Activated T-helper 1 cell treated with anti-CD3 and anti-CD28 coated beads, Interleukin-12 subunit alpha, Interleukin-12 subunit beta, Interleukin-2, Interleukin-4 antibody, amounts not matched to agents 30 ng/mL and 10 ng/mL and 1 ng/mL, durations not matched to agents 14 hours and 24 hours and 36 hours (primary cell): Measurements from ENCODE around the gene GALNT9. TPM values are rescaled to one million over a fixed set of nuclear protein-coding genes. Genes with fewer than 3 reads are reported as not detected.

ENCODE experiments used
- DNase-seq: peaks from one replicate; pipeline ENCODE4 v3.0.0; 2021; ENCODE audit warnings: low spot score
- H3K27ac Mint-ChIP-seq: one replicate; pipeline ENCODE4 v1.8.0; 2021; ENCODE audit warnings: mild to moderate bottlenecking, mixed read lengths
- H3K27me3 Mint-ChIP-seq: one replicate; pipeline ENCODE4 v1.8.0; 2022; ENCODE audit warnings: mild to moderate bottlenecking, moderate library complexity, mixed read lengths; ENCODE audit not compliant: insufficient read depth
- H3K36me3 Mint-ChIP-seq: one replicate; pipeline ENCODE4 v1.8.0; 2021; ENCODE audit warnings: low read depth, mixed read lengths
- H3K4me1 Mint-ChIP-seq: one replicate; pipeline ENCODE4 v1.8.0; 2021; ENCODE audit warnings: low read depth, mixed read lengths
- H3K4me3 Mint-ChIP-seq: one replicate; pipeline ENCODE4 v1.8.0; 2021; ENCODE audit warnings: mild to moderate bottlenecking, moderate library complexity, mixed read lengths
- H3K9me3 Mint-ChIP-seq: one replicate; pipeline ENCODE4 v1.8.0; 2021; ENCODE audit warnings: mixed read lengths
- intact Hi-C: fragments of 100-400 bp; cut with micrococcal nuclease; formaldehyde crosslinking; loops from one replicate; pipeline ENCODE4 v1.15.1; 2024
- total RNA-seq: library from RNA; stranded (reverse); gene quantifications from 2 replicates; pipeline ENCODE4 v1.2.3, GENCODE V29; 2022

Gene GALNT9
- total RNA-seq, 1 donor from 2014 or later = not detected

DNA sequence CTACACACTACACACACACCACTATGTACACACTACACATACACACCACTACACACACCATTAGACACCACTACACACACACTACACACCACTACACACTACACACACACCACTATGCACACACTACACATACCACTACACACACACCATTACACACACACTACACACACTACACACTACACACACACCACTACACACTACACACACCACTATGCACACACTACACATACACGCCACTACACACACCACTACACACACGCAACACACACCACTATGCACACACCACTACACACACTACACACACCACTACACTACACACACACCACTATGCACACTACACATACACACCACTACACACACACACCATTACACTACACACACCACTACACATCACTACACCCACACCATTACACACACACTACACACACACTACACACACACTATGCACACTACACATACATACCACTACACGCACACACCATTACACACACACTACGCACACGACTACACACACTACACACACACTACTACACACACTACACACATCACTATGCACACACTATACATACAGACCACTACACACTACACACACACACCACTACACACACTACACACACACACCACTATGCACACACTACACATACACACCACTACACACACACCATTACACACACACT is 171.5 kb downstream of the GALNT9 start:
- no peaks in the 10 kb centered on the region for H3K4me1 Mint-ChIP-seq

DNA sequence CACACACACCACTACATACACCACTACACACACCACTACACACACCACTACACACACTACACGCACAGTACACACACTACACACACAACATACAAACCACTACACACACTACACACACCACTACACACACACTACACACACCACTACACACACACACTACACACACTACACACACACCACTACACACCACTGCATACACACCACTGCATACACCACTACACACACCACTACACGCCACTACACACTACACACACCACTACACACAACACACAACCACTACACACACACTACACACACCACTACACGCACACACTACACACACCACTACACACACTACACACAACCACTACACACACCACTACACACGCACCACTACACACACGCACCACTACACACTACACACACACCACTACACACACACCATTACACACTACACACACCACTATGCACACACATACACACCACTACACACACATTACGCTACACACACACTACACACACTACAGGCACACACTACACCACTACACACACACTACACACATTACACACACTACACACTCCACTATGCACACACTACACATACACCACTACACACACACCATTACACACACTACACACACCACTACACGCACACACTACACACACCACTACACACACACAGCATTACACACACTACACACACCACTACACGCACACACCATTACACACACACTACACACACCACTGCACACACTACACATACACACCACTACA is 172.6 kb downstream of the GALNT9 start:
- no peak overlapping the region for H3K27ac Mint-ChIP-seq
- H3K36me3 Mint-ChIP-seq = peaks cover 2% of the 10 kb centered on the region
- no peak overlapping the region for H3K4me3 Mint-ChIP-seq
- H3K27me3 Mint-ChIP-seq = peaks cover 1% of the 10 kb centered on the region
- intact Hi-C loops = no loop called here
- H3K9me3 Mint-ChIP-seq = no peaks in the 10 kb centered on the region
- H3K4me1 Mint-ChIP-seq = no peaks in the 10 kb centered on the region
- no peak for DNase-seq

More for the DNA sequence above, 171.5 kb downstream of the GALNT9 start:
- no peak for DNase-seq
- Mint-ChIP-seq H3K9me3 (no peaks in the 10 kb centered on the region), H3K4me3 (no peak overlapping the region), H3K27ac (no peak overlapping the region), H3K36me3 (peaks cover 2% of the 10 kb centered on the region), H3K27me3 (peaks cover 1% of the 10 kb centered on the region)
- intact Hi-C loops = no loop called here

DNA sequence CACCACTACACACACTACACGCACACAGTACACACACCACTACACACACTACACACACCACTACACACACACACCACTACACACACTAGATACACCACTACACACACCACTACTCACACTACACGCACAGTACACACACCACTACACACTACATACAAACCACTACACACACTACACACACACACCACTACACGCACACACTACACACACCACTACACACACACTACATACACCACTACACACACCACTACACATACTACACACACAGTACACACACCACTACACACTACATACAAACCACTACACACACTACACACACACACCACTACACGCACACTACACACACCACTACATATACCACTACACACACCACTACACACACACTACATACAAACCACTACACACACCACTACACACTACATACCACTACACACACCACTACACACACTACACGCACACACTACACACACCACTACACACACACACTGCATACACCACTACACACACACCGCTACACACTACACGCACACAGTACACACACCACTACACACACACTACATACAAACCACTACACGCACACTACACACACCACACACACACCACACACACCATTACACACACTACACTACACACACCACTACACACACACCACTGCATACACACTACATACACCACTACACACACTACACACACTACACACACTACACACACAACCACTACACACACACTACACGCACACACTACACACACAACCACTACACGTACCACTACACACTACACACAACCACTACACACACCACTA is 173.4 kb downstream of the GALNT9 start:
- no peak for DNase-seq
- Mint-ChIP-seq H3K27me3 (peaks cover 1% of the 10 kb centered on the region), H3K4me1 (no peaks in the 10 kb centered on the region), H3K4me3 (no peak overlapping the region), H3K27ac (no peak overlapping the region), H3K9me3 (no peaks in the 10 kb centered on the region), H3K36me3 (peaks cover 2% of the 10 kb centered on the region)
- intact Hi-C loops = loop anchor here (2.0 kb wide), 1 partner anchor 459 kb away; no protein-coding TSS in a partner anchor

DNA sequence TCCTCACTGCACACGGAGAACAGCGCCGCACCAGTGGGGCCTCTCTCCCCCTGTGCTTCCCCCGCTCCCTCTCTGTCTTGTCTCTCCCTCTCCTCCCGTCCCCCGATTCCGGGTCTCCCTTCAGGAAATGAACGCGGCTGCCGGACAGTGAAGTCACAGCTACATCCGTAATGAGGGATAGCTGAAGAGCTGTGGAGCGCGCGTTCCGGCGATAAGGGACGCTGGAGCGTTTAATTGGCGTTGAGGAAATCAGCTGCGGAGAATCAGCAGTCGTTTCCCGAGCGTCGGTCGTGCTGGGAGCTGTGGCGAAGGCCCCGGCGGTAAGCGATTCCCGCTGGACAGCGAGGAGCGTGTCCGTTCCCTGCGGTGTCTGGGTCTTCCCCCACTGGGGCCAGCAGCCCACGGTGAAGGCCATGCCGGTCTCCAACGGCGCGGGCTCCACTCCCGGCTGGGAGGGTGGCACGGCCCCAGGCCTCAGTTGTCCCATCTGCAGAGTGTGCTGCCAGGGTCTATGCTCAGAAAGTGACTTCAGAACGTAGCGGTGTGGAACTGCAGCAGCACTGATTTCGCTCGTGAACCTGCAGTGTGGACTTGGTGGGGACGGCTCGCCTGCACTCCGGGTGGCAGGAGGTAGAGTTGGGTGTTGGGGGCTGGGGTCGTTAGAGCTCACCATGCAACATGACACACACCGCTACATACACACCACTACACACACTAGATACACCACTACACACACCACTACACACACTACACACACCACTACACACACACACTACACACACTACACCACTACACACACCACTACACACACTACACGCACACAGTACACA is 174.2 kb downstream of the GALNT9 start:
- Mint-ChIP-seq H3K4me3 (no peak overlapping the region), H3K4me1 (no peaks in the 10 kb centered on the region), H3K36me3 (peaks cover 2% of the 10 kb centered on the region), H3K27ac (no peak overlapping the region), H3K9me3 (no peaks in the 10 kb centered on the region), H3K27me3 (peaks cover under 1% of the 10 kb centered on the region)
- DNase-seq = no peak
- intact Hi-C loops = loop anchor here (1.0 to 2.0 kb wide), 3 partner anchors 64 to 460 kb away; no protein-coding TSS in a partner anchor

DNA sequence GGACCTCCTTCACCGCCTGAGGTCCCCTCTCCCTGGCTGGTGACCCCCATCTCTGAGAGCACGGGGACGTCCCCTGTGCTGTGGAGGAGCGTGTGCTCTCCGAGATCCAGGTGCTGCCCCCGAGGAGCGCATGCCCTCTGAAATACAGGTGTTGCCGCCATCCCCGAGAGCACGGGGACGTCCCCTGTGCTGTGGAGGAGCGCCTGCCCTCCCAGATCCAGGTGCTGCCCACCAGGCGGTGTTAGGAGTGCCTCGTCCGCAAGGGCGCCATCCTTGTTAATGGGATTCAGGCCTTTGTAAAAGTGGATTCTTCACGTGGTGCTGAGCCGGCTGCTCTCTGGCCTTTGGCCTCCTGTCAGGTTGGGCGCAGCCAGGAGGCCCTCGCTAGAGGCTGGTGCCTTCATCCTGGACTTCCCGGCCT is 175.0 kb downstream of the GALNT9 start:
- Mint-ChIP-seq H3K27me3 (no peaks in the 10 kb centered on the region), H3K27ac (no peak overlapping the region), H3K9me3 (no peaks in the 10 kb centered on the region), H3K4me1 (no peaks in the 10 kb centered on the region), H3K4me3 (no peak overlapping the region), H3K36me3 (no peaks in the 10 kb centered on the region)
- intact Hi-C loops = loop anchor here (1.0 to 2.0 kb wide), 3 partner anchors 65 to 460 kb away; no protein-coding TSS in a partner anchor
- no peak for DNase-seq

DNA sequence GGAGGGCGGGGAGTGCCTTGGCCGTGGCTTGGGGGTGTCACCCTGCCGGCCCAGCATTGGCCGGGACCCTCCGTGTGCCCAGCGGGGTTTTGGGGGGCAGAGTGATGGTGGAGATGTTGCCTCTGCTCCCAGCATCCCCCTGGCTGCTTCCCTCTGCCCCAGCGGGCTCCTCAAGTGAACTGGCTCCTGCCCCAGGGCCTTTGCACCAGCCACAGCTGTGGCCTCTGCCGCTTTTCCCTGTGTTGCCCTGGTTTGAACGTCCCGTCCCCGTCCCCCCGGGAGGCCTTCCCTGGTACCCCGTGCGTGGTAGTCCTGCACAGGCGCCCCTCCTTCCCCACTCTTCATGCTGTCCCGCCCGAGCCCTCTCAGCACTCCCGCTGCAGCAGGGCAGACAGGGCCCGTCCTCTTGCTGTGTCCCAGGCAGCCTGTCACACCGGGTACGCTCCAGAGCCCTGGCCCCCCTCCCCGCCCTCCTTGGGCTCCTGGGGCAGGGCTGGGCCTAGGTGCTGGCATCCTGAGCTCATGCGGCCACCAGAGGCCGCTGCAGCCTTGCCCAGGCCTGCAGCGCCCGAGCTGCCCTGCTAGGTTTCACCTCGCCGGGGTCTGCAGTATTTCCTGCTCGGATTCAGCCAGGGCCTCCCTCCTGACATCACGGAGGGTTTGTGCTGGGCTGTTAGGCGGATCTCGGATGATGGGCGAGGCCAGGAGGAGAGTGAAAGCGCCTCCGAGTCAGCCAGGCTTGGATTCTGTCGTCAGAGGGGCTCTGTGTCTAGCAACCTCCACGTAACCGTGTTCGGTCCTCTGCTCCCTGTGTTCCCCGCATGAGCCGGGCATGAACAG is 175.7 kb downstream of the GALNT9 start:
- intact Hi-C loops = loop anchor here (1.0 to 2.0 kb wide), 3 partner anchors 66 to 461 kb away; no protein-coding TSS in a partner anchor
- no peaks in the 10 kb centered on the region for H3K36me3 Mint-ChIP-seq
- H3K4me1 Mint-ChIP-seq = no peaks in the 10 kb centered on the region
- no peak overlapping the region for H3K4me3 Mint-ChIP-seq
- no peaks in the 10 kb centered on the region for H3K9me3 Mint-ChIP-seq
- peak; percentile 61 for DNase-seq
- no peak overlapping the region for H3K27ac Mint-ChIP-seq
- no peaks in the 10 kb centered on the region for H3K27me3 Mint-ChIP-seq

DNA sequence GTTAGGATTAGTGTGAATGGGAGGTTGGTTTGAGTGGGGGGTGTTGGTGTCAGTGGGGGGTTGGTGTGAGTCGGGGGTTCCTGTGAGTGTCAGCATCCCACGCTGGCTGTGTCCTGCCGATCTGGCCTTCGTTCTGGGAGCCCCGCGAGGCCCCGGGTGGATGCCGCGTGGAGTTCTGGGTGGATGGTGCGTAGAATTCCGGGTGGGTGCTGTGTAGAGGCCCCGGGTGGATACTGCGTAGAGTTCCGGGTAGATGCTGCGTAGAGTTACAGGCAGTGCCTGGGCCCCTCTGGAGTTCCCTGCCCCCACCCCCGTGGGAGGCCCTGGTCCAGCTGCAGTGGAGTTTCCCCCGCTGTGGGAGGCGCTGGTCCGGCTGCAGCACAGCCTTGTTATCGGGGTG is 176.4 kb downstream of the GALNT9 start:
- Mint-ChIP-seq H3K27me3 (no peaks in the 10 kb centered on the region), H3K9me3 (no peaks in the 10 kb centered on the region), H3K36me3 (no peaks in the 10 kb centered on the region), H3K4me3 (no peak overlapping the region), H3K4me1 (no peaks in the 10 kb centered on the region), H3K27ac (no peak overlapping the region)
- intact Hi-C loops = no loop called here
- no peak for DNase-seq

DNA sequence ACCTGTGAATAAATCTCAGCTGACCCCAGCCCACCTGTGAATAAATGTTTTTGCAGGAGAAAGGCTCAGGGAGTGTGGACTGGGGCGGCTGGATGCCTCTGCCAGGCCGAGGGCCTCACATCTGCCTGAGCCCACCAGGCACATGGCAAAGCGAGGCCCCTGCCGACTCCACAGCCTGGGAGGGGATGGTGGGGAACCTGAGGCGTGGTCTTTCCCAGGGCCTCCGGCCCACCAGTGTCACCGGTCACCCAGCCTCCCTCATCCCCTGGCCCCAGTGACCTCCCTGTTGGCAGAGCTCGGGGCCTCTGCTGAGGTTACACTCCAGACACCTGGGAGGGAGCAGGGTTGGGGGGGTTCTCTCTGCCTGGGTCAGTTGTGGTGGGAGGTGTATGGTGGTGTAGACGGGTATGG is 177.0 kb downstream of the GALNT9 start:
- intact Hi-C loops = no loop called here
- no peaks in the 10 kb centered on the region for H3K36me3 Mint-ChIP-seq
- H3K9me3 Mint-ChIP-seq = no peaks in the 10 kb centered on the region
- no peak for DNase-seq
- H3K4me1 Mint-ChIP-seq = no peaks in the 10 kb centered on the region
- no peak overlapping the region for H3K4me3 Mint-ChIP-seq
- no peaks in the 10 kb centered on the region for H3K27me3 Mint-ChIP-seq
- no peak overlapping the region for H3K27ac Mint-ChIP-seq

DNA sequence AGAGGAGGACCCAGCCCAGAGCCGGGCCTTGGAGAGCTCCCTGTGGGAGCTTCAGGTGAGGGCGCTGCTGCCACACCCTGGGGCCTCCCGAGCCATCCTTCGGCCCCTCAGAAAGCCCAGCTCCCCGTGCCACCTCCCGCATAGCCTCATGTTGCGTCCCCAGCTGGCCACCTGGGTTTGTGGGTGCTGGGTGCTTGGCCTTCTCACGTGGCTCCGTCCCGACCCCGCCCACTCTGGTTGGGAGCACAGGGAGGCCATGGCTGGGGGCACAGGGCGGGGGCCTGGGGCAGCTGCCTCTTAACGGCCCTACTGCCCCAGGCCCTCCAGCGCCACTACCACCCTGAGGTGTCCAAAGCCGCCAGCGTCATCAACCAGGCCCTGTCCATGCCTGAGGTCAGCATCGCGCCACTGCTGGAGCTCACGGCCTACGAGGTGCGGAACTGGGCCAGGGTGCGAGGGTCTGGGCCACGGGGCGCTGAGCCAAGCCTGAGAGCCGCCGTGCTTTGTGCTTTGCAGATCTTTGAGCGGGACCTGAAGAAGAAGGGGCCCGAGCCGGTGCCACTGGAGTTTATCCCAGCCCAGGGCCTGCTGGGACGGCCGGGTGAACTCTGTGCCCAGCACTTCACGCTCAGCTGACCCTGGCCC is 177.5 kb downstream of the GALNT9 start:
- no peak for DNase-seq
- Mint-ChIP-seq H3K27ac (no peak overlapping the region), H3K4me1 (no peaks in the 10 kb centered on the region), H3K4me3 (no peak overlapping the region), H3K9me3 (no peaks in the 10 kb centered on the region), H3K36me3 (no peaks in the 10 kb centered on the region), H3K27me3 (no peaks in the 10 kb centered on the region)
- intact Hi-C loops = no loop called here

DNA sequence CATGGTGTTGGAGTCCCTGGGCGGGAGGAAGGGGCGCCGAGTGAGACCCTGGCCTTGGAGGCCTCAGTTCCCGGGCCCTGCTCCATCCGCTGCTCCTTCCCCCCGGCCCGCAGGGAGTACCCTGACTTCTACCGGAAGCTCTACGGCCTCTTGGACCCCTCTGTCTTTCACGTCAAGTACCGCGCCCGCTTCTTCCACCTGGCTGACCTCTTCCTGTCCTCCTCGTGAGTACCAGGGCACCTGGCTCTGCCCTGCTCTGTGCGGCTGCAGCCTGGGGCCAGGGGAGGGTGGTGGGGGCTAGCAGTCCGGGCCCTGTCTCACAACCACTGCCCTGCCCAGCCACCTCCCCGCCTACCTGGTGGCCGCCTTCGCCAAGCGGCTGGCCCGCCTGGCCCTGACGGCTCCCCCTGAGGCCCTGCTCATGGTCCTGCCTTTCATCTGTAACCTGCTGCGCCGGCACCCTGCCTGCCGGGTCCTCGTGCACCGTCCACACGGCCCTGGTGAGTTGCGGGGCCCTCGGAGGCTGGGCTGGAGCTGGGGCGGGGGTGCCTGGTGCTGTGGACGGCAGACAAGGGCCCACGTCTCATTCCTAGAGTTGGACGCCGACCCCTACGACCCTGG is 178.1 kb downstream of the GALNT9 start:
- peaks cover 5% of the 10 kb centered on the region for H3K36me3 Mint-ChIP-seq
- DNase-seq = no peak
- intact Hi-C loops = no loop called here
- peaks cover 2% of the 10 kb centered on the region for H3K4me1 Mint-ChIP-seq
- H3K9me3 Mint-ChIP-seq = no peaks in the 10 kb centered on the region
- H3K4me3 Mint-ChIP-seq = no peak overlapping the region
- no peaks in the 10 kb centered on the region for H3K27me3 Mint-ChIP-seq
- no peak overlapping the region for H3K27ac Mint-ChIP-seq

DNA sequence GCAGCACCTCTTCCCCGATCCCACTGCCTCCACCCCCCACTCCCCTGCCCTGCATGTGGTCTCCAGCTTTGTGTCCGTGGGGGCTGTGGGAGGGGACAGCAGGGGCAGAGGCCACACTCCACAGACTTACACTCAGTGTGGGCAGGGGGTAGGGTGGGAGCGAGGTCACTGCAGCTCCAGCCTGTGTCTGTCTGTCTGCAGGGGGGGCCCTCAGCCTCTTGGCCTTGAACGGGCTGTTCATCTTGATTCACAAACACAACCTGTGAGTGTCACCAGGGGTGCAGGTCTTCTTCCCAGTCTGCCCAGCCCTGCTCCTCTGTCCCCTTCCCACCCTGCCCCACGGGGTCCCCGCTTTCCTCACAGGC is 178.6 kb downstream of the GALNT9 start:
- intact Hi-C loops = no loop called here
- Mint-ChIP-seq H3K27ac (no peak overlapping the region), H3K4me3 (no peak overlapping the region), H3K36me3 (peaks cover 8% of the 10 kb centered on the region), H3K9me3 (no peaks in the 10 kb centered on the region), H3K27me3 (no peaks in the 10 kb centered on the region), H3K4me1 (peaks cover 7% of the 10 kb centered on the region)
- DNase-seq = no peak
